ENCODE results near the gene TMUB1. TPM values are rescaled to one million over a fixed set of nuclear protein-coding genes. Genes with fewer than 3 reads are reported as not detected.

Gene TMUB1
- total and polyA plus RNA-seq, 9 of the 15 experiments (the other 6 are each of a cell fraction or from before 2014, with no cell fraction given), result 0.14 to 241 (median 74.1) TPM

DNA sequence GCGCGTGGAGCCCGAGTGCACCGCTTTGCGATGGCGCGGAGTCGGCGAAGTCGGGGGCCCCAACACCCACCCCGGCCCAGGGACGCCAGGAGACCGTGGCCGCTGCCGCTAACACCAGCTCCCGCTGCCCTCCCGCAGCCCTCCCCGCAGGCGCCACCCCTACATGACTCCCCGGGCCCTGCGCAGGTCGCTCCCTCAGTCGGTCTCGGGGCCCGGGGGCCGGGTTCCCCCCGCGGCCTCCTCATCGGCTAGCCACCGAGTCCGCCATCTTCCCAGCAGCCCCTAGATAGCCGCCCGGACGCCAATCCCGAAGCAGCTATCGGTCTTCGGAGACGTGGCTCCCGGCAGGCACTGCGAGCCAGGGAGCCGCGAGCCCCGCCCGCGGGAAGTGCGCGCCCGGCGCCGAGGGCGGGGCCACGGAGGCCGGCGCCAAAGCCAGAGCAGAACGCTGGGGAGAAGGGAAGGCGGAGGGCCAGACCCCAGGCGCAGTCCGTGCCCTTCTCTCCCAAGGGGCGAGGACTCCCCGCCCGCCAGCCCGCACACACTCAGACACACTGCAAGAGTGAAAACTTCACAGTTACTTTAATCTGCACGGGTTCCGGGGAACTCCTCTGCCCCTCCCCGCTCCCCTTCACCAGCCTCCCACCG, 2.6 kb downstream of the TMUB1 start, which contains the start of gene FASTK (continued):
- TF ChIP-seq ATF6 (CRISPR knock-in tag; IDR thresholded peaks at IDR 0.05) (no peak; the same call in 1 of the 2 replicates), ZNF384 (IDR thresholded peaks at IDR 0.05; ENCODE audit: low read depth, low read length) (no peak), HEY1 (CRISPR knock-in tag; IDR thresholded peaks at IDR 0.05; ENCODE audit: borderline replicate concordance) (no peak), ZNF395 (CRISPR knock-in tag; IDR thresholded peaks at IDR 0.05) (no peak), NCOA6 (IDR thresholded peaks at IDR 0.05) (no peak), BCL6 (CRISPR knock-in tag; IDR thresholded peaks at IDR 0.05) (no peak), ZNF518B (CRISPR knock-in tag; IDR thresholded peaks at IDR 0.05) (no peak), MTF1 (CRISPR knock-in tag; IDR thresholded peaks at IDR 0.05; ENCODE audit: borderline replicate concordance) (no peak), ZFP30 (CRISPR knock-in tag; IDR thresholded peaks at IDR 0.05; ENCODE audit: borderline replicate concordance) (no peak)
- TF ChIP-seq, protein P1, sequence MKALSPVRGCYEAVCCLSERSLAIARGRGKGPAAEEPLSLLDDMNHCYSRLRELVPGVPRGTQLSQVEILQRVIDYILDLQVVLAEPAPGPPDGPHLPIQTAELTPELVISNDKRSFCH (CRISPR knock-in tag; IDR thresholded peaks at IDR 0.05), result no peak
- TF ChIP-seq, protein P1 (tag; IDR thresholded peaks at IDR 0.05), result peak; percentile 31; the same call in 1 of the 2 replicates

Data from K562 (cell line).